ENCODE measurements around the gene KDM1A.

KDM1A gene

DNA sequence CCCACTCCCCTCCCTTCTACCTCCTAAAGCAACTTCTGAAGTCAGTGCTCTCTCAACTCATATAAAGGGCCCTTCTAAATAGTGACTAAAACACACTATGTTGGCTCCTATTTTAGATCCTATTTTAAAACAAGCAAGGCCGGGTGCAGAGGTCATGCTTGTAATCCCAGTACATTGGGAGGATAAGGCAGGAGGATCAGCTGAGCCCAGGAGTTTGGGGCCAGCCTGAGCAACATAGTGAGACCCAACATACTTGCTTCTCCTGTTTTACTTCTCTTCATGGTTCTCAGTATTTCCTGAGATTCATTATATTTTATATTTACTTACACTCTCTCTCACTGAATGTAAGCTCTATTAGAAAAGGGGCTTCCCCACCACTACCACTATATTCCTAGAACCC is 106.9 kb downstream of the KDM1A start:
- no peaks in the 10 kb centered on the region for H3K27me3 ChIP-seq
- H3K4me1 ChIP-seq (ENCODE audit: control insufficient read depth in 1 of 2, insufficient read depth in 1 of 2, low read depth in 1 of 2, low read length in 1 of 2), result no peaks in the 10 kb centered on the region
- TF ChIP-seq, protein P1, sequence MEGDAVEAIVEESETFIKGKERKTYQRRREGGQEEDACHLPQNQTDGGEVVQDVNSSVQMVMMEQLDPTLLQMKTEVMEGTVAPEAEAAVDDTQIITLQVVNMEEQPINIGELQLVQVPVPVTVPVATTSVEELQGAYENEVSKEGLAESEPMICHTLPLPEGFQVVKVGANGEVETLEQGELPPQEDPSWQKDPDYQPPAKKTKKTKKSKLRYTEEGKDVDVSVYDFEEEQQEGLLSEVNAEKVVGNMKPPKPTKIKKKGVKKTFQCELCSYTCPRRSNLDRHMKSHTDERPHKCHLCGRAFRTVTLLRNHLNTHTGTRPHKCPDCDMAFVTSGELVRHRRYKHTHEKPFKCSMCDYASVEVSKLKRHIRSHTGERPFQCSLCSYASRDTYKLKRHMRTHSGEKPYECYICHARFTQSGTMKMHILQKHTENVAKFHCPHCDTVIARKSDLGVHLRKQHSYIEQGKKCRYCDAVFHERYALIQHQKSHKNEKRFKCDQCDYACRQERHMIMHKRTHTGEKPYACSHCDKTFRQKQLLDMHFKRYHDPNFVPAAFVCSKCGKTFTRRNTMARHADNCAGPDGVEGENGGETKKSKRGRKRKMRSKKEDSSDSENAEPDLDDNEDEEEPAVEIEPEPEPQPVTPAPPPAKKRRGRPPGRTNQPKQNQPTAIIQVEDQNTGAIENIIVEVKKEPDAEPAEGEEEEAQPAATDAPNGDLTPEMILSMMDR (IDR thresholded peaks at IDR 0.05), result no peak
- H3K36me3 ChIP-seq, result no peaks in the 10 kb centered on the region
- no peak overlapping the region for H3K4me3 ChIP-seq (ENCODE audit: low read depth in 1 of 2, low read length in 1 of 2)
- H3K27ac ChIP-seq, result no peak overlapping the region
- no peaks in the 10 kb centered on the region for H3K9me3 ChIP-seq

DNA sequence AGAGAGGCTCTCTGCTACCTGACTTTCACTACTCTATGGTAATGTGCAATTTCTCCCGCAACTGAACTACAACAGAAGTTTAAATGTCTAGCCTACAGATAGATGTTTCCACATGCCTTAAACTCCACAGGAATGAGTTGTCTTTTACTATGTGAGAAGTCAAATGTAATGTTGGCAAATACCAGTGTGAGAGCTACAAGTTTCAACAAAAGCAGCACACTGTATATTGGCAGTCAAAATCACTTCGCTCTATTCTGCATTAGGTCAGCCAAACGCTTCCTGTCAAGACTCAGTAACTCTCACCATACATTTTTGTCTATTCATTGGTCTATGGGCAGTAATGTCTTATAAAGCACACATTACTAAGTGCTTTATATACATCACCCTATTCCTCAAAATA is 107.5 kb downstream of the KDM1A start:
- Histone ChIP-seq H3K27me3 (no peaks in the 10 kb centered on the region), H3K4me3 (ENCODE audit: low read depth in 1 of 2, low read length in 1 of 2) (no peak overlapping the region), H3K4me1 (ENCODE audit: control insufficient read depth in 1 of 2, insufficient read depth in 1 of 2, low read depth in 1 of 2, low read length in 1 of 2) (no peaks in the 10 kb centered on the region), H3K36me3 (no peaks in the 10 kb centered on the region), H3K9me3 (no peaks in the 10 kb centered on the region), H3K27ac (no peak overlapping the region)
- TF ChIP-seq, protein P1 (IDR thresholded peaks at IDR 0.05), result no peak

DNA sequence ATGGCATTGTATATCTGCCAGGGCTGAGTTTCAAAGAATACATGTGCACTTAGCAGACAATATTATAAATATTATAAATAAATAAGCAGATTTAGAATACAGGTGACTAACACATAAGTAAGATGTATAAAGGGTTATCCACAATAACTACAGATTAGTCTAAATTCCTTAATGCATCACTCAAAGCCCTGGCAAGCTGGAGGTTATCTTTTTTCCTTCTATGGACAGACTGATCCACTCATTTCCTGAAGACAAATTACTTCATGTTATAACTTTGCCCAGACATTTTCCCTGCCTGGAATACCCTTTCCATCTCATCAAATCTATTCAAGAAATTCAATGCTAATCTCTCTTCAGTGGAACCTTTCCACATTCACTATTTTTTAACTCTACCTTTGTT is 110.6 kb downstream of the KDM1A start:
- H3K36me3 ChIP-seq, result no peaks in the 10 kb centered on the region
- no peaks in the 10 kb centered on the region for H3K27me3 ChIP-seq
- H3K27ac ChIP-seq, result no peak overlapping the region
- H3K4me3 ChIP-seq (ENCODE audit: low read depth in 1 of 2, low read length in 1 of 2), result no peak overlapping the region
- H3K4me1 ChIP-seq (ENCODE audit: control insufficient read depth in 1 of 2, insufficient read depth in 1 of 2, low read depth in 1 of 2, low read length in 1 of 2), result no peaks in the 10 kb centered on the region
- H3K9me3 ChIP-seq, result no peaks in the 10 kb centered on the region
- TF ChIP-seq, protein P1 (IDR thresholded peaks at IDR 0.05), result no peak

DNA sequence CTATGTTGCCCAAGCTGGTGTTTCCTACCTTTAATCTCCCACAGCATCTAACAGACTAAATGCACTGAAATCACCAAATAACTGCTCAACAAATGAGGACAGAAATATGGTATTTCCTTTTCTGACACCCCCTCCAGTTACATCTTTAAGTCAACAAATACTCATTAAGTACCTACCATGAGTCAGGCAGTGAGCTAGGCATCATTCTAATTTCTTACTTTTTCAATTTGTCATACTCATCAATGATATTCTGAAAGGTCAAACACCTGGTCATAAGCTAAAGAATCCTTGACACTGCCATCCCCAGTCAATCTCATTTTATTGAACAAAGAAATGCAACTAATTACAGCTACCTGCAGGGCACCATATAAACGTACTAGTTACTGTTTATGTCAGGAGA is 112.8 kb downstream of the KDM1A start:
- H3K27me3 ChIP-seq, result no peaks in the 10 kb centered on the region
- no peaks in the 10 kb centered on the region for H3K36me3 ChIP-seq
- H3K27ac ChIP-seq, result no peak overlapping the region
- H3K4me1 ChIP-seq (ENCODE audit: control insufficient read depth in 1 of 2, insufficient read depth in 1 of 2, low read depth in 1 of 2, low read length in 1 of 2), result no peaks in the 10 kb centered on the region
- H3K9me3 ChIP-seq, result no peaks in the 10 kb centered on the region
- H3K4me3 ChIP-seq (ENCODE audit: low read depth in 1 of 2, low read length in 1 of 2), result no peak overlapping the region
- TF ChIP-seq, protein P1 (IDR thresholded peaks at IDR 0.05), result no peak
